ENCODE results near the gene SOX18. TPM values are rescaled to one million over a fixed set of nuclear protein-coding genes. Genes with fewer than 3 reads are reported as not detected.
A peak's percentile ranks its signal among the peaks of the same experiment; 100 is the strongest.

Gene SOX18
- total and polyA plus RNA-seq, 5 experiments from 2014 or later, result not detected

DNA sequence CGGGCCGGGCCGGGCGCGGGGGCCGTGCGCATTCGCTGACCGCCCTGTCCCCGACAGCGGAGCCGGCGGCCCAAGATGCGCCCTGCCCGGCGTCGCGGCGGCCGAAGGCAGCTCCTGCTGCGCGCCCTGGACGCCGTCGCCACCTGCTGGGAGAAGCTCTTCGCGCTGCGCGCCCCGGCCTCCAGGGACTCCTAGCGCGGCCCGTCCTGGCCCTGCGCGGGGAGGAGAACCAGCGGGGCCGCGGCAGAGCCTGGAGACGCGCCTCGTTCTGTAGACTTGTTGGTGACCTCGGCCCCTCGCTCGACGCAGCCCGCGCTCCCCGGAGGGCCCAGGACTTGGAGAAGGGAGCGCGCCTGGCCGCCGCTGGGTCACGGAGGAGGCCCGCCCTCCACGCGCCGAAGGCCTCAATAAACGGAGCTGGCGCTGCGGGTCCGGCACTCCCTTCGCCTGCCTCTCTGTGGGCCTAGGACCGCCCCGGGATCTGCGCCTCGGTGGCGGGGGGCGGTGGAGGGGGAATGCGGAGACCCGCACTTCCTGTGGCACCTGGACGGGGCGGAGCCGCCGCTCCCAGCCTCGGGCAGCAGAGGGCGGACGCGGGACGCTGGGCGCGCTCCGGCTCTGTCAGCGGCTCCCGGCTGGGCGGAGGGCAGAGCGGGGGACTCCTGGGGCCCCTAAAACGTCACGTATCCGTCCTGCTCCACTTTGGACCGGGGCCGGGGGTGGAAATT, 10.7 kb downstream of the SOX18 start:
- Mint-ChIP-seq H3K27ac (peak overlapping the region in 2 of 10 donors; percentile 83 to 87), H3K4me1 (peaks cover 33 to 65% (median 53%) of the 10 kb centered on the region in 4 donors), H3K36me3 (peaks cover 0 to 2% (median under 1%) of the 10 kb centered on the region in 3 donors), H3K9me3 (no peaks in the 10 kb centered on the region), H3K27me3 (peaks cover 0 to 1% (median 0%) of the 10 kb centered on the region in 5 donors), H3K4me3 (peak overlapping the region; percentile 45 to 90 (median 79))
- DNase-seq (peak; percentile 65 to 82 (median 76)), ATAC-seq (peak; percentile 54 to 79)
- POLR2A ChIA-PET, result interaction anchor here (0.6 to 7.4 kb wide), 18 partner anchors 10 to 302 kb away, joined by 3 to 67 read pairs (median 6); partner anchors contain the start of genes LIME1, LKAAEAR1, OPRL1 and PRPF6

DNA sequence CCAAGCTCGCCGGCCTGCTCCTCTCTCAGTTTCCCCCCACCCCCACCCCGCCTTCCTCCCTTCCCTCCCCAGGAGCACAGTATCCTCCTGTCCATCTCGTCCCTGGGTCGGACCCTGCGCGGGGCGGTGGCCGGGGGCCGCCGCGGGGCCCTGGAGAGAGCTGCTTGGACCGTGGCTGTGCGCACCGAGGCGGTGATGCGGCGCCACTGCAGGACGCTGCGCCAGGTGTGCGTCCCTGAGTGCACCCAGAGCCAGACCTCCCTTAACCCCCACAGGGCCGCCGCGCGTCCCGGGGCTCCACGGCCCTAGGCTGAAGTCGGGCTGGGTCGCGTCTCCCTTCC, 11.2 kb downstream of the SOX18 start:
- peak overlapping the region in 1 of 10 donors; percentile 95 for H3K27ac Mint-ChIP-seq
- H3K4me1 Mint-ChIP-seq, result peaks cover 33 to 62% (median 50%) of the 10 kb centered on the region in 4 donors
- H3K27me3 Mint-ChIP-seq, result no peaks in the 10 kb centered on the region
- H3K9me3 Mint-ChIP-seq, result no peaks in the 10 kb centered on the region
- ATAC-seq, result peak; percentile 16 to 27
- peak overlapping the region in 6 of 10 donors; percentile 50 to 89 (median 74) for H3K4me3 Mint-ChIP-seq
- H3K36me3 Mint-ChIP-seq, result peaks cover 0 to 5% (median 2%) of the 10 kb centered on the region in 3 donors
- POLR2A ChIA-PET, result interaction anchor here (0.6 to 7.4 kb wide), 16 partner anchors 10 to 302 kb away, joined by 3 to 67 read pairs (median 6); partner anchors contain the start of genes LIME1, OPRL1, PRPF6 and RGS19
- peak in 1 of 10 donors; percentile 52 for DNase-seq

GRCh38 chr20:64037498-64038213, 11.8 kb downstream of the SOX18 start:
- Mint-ChIP-seq H3K36me3 (peaks cover 0 to 10% (median 2%) of the 10 kb centered on the region in 3 donors), H3K27ac (peak overlapping the region in 4 of 10 donors; percentile 58 to 95 (median 77)), H3K9me3 (no peaks in the 10 kb centered on the region), H3K27me3 (no peaks in the 10 kb centered on the region), H3K4me1 (peaks cover 33 to 63% (median 50%) of the 10 kb centered on the region in 4 donors), H3K4me3 (peak overlapping the region; percentile 51 to 89 (median 72))
- ATAC-seq (peak in 1 of 2 donors; percentile 24), DNase-seq (peak in 1 of 10 donors; percentile 41)
- POLR2A ChIA-PET, result interaction anchor here (0.6 to 7.4 kb wide), 14 partner anchors 9 to 301 kb away, joined by 3 to 67 read pairs (median 4); partner anchors contain the start of genes LIME1, PRPF6, SAMD10 and SOX18

DNA sequence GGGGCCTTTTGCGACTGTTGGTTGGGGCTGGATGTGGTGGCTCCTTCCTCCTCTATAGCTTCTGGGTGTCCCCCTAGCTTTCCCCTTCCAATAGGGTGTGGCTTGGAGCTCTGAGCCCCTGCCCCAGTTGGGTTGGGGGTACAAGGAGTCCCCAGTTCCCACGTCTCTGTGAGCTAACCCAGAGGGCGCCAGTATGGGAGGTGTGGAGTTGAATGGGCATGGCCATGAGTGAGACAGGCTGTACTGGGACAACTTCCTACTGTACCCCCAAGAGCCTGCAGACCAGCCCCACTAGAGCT, 12.3 kb downstream of the SOX18 start:
- peak overlapping the region in 8 of 10 donors; percentile 37 to 89 (median 72) for H3K4me3 Mint-ChIP-seq
- no peaks in the 10 kb centered on the region for H3K27me3 Mint-ChIP-seq
- POLR2A ChIA-PET, result interaction anchor here (0.5 to 7.4 kb wide), 7 partner anchors 14 to 56 kb away, joined by 4 to 67 read pairs (median 4); partner anchors contain the start of genes LKAAEAR1, PRPF6, SAMD10 and TCEA2
- H3K9me3 Mint-ChIP-seq, result no peaks in the 10 kb centered on the region
- H3K36me3 Mint-ChIP-seq, result peaks cover 0 to 14% (median 2%) of the 10 kb centered on the region in 3 donors
- H3K27ac Mint-ChIP-seq, result peak overlapping the region in 4 of 10 donors; percentile 70 to 95 (median 78)
- ATAC-seq, result no peak
- no peak for DNase-seq
- H3K4me1 Mint-ChIP-seq, result peaks cover 36 to 62% (median 50%) of the 10 kb centered on the region in 4 donors

GRCh38 chr20:64036346-64037198, 12.9 kb downstream of the SOX18 start:
- Mint-ChIP-seq H3K4me1 (peaks cover 36 to 57% (median 50%) of the 10 kb centered on the region in 4 donors), H3K27me3 (no peaks in the 10 kb centered on the region), H3K27ac (peak overlapping the region in 6 of 10 donors; percentile 46 to 95 (median 60)), H3K4me3 (peak overlapping the region in 5 of 10 donors; percentile 25 to 89 (median 48)), H3K36me3 (peaks cover 0 to 20% (median 2%) of the 10 kb centered on the region in 3 donors), H3K9me3 (no peaks in the 10 kb centered on the region)
- POLR2A ChIA-PET, result interaction anchor here (0.5 to 7.4 kb wide), 8 partner anchors 13 to 56 kb away, joined by 3 to 67 read pairs (median 4); partner anchors contain the start of genes LKAAEAR1, PRPF6, SAMD10 and TCEA2
- no peak for DNase-seq
- no peak for ATAC-seq

- no peaks in the 10 kb centered on the region for H3K27me3 Mint-ChIP-seq
- H3K27ac Mint-ChIP-seq, result peak within 1 kb of the TSS; percentile 74 to 95 (median 90)
- H3K36me3 Mint-ChIP-seq, result peaks cover 0 to 24% (median 5%) of the 10 kb centered on the region in 3 donors
- peaks cover 34 to 50% (median 46%) of the 10 kb centered on the region in 4 donors for H3K4me1 Mint-ChIP-seq
- H3K4me3 Mint-ChIP-seq, result peak within 1 kb of the TSS; percentile 46 to 89 (median 69)
- DNase-seq, result no peak
- H3K9me3 Mint-ChIP-seq, result no peaks in the 10 kb centered on the region
- ATAC-seq, result no peak
- POLR2A ChIA-PET, result interaction anchor here (0.6 to 7.4 kb wide), 6 partner anchors 13 to 55 kb away, joined by 3 to 67 read pairs (median 4); partner anchors contain the start of genes LKAAEAR1, PRPF6, SAMD10 and TCEA2
Observed at GRCh38 chr20:64035933-64036345, 13.5 kb downstream of the SOX18 start, which contains the start of gene C20orf204. TSS of gene C20orf204 (plus strand) at chr20:64036182. CDS start at chr20:64036324, 142 bp downstream.

DNA sequence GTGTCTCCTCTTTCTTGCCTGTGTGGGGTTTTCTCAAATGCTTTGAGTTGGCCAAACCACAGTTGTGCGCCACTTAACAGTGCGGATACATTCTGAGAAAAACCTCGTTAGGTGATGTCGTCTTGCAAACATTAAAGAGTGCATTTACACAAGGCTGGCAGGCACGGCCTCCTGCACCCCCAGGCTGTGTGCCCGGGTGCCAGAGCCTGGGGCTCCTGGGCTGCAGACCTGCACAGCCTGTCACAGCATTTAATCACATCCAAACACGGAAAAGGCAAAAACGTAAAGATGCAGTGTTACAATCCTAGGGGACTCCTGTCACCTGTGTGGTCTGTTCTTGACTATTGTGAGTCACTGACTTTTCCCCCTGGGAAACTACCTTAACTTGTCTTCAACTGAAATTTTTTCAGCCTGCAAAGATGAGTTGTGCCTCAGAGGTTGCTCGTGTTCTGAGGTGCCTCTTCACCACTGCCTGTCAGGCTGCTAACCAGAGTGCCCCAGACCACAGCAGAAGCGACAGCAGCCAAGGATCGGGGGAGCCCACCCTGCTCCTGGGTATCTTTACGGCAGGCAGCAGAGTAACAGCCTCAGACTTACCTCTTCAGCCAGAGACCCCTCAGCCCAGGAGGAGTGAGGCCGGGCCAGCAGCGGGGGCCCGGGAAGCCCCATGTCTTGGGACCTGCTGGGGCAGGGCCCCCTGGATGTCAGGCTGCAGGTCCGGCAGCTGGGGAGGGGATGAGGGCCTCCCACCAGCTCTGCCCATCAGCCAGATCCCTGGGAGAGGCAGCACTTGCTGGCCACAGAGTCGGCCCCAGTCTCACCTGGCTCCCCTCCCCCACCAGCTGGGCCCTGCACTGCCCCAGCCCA, 14.1 kb downstream of the SOX18 start:
- peak overlapping the region; percentile 46 to 86 (median 68) for H3K4me3 Mint-ChIP-seq
- POLR2A ChIA-PET, result interaction anchor here (1.7 to 7.4 kb wide), 3 partner anchors 12 to 55 kb away, joined by 4 to 67 read pairs (median 4); partner anchors contain the start of genes LKAAEAR1, PRPF6 and SAMD10
- no peaks in the 10 kb centered on the region for H3K27me3 Mint-ChIP-seq
- peaks cover 0 to 31% (median 6%) of the 10 kb centered on the region in 3 donors for H3K36me3 Mint-ChIP-seq
- H3K4me1 Mint-ChIP-seq, result peaks cover 32 to 47% (median 41%) of the 10 kb centered on the region in 4 donors
- DNase-seq (peak in 6 of 10 donors; percentile 25 to 70 (median 54)), ATAC-seq (peak; percentile 29 to 61)
- H3K9me3 Mint-ChIP-seq, result no peaks in the 10 kb centered on the region
- peak overlapping the region; percentile 74 to 95 (median 90) for H3K27ac Mint-ChIP-seq

GRCh38 chr20:64033981-64034493, 15.4 kb downstream of the SOX18 start:
- Mint-ChIP-seq H3K27me3 (no peaks in the 10 kb centered on the region), H3K9me3 (no peaks in the 10 kb centered on the region), H3K36me3 (peaks cover 0 to 44% (median 12%) of the 10 kb centered on the region in 3 donors), H3K27ac (peak overlapping the region in 8 of 10 donors; percentile 15 to 95 (median 54)), H3K4me3 (peak overlapping the region in 3 of 10 donors; percentile 36 to 67 (median 50)), H3K4me1 (peaks cover 25 to 36% (median 32%) of the 10 kb centered on the region in 4 donors)
- peak in 1 of 10 donors; percentile 60 for DNase-seq
- POLR2A ChIA-PET, result interaction anchor here (0.6 kb wide), 1 partner anchor 340 kb away, joined by 3 read pairs; no protein-coding TSS in a partner anchor
- no peak for ATAC-seq

- peak overlapping the region in 3 of 10 donors; percentile 14 to 95 (median 58) for H3K27ac Mint-ChIP-seq
- POLR2A ChIA-PET, result interaction anchor here (1.2 kb wide), 1 partner anchor 53 kb away, joined by 3 read pairs; the partner anchor contains the start of gene PRPF6
Observed at GRCh38 chr20:64032706-64033624, 16.5 kb downstream of the SOX18 start.

More at GRCh38 chr20:64032706-64033624, 16.5 kb downstream of the SOX18 start:
- peaks cover 0 to 52% (median 16%) of the 10 kb centered on the region in 3 donors for H3K36me3 Mint-ChIP-seq
- no peak for DNase-seq
- H3K4me3 Mint-ChIP-seq, result peak overlapping the region in 1 of 10 donors; percentile 67
- no peaks in the 10 kb centered on the region for H3K9me3 Mint-ChIP-seq
- no peak for ATAC-seq
- no peaks in the 10 kb centered on the region for H3K27me3 Mint-ChIP-seq
- H3K4me1 Mint-ChIP-seq, result peaks cover 25 to 36% (median 32%) of the 10 kb centered on the region in 4 donors

Data from naive thymus-derived CD8-positive, alpha-beta T cell (primary cell).